Fibroblast of villous mesenchyme (primary cell): ENCODE data around the gene LOXHD1. TPM values are rescaled to one million over a fixed set of nuclear protein-coding genes. Genes with fewer than 3 reads are reported as not detected.

ENCODE experiments used
- DNase-seq: peaks from one replicate; pipeline ENCODE4 v3.0.0-alpha.2; 2010; ENCODE audit warnings: low read depth
- H3K4me3 ChIP-seq: 2 replicates; pipeline ENCODE4 v1.5.1; 2011; ENCODE audit warnings: low read depth, mild to moderate bottlenecking, low read length
- total RNA-seq: library from RNA; depleted of rRNA; stranded (reverse); fragments of >200 nt; gene quantifications from 2 replicates; pipeline ENCODE4 v1.2.3, GENCODE V29; 2012
- TF ChIP-seq, protein P1 (sequence below): IDR thresholded peaks from 2 replicates; pipeline ENCODE4 v1.5.1; 2012; ENCODE audit warnings: low read depth, mild to moderate bottlenecking, low read length; ENCODE audit not compliant: insufficient read depth

LOXHD1 gene
- total RNA-seq, 1 donor: not detected

DNA sequence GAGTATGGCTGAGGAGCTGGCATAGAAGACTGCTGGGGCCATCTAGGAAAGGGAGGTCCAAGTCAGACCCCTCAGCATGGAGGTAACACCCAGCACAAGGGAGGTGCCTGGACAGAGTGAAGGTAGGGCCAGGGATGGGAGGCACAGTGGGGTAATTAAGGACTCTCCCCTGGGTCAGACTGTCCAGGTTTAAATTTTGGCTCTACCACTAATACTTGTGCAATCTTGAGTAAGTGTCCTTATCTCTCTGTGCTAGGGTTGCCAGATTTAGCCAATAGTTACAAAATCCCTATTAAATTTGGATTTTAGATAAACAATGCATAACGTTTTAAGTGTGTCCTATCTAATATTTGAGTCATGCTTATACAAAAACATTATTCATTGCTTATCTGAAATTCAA is 109.5 kb downstream of the LOXHD1 start:
- DNase-seq: no peak
- TF ChIP-seq, protein P1, sequence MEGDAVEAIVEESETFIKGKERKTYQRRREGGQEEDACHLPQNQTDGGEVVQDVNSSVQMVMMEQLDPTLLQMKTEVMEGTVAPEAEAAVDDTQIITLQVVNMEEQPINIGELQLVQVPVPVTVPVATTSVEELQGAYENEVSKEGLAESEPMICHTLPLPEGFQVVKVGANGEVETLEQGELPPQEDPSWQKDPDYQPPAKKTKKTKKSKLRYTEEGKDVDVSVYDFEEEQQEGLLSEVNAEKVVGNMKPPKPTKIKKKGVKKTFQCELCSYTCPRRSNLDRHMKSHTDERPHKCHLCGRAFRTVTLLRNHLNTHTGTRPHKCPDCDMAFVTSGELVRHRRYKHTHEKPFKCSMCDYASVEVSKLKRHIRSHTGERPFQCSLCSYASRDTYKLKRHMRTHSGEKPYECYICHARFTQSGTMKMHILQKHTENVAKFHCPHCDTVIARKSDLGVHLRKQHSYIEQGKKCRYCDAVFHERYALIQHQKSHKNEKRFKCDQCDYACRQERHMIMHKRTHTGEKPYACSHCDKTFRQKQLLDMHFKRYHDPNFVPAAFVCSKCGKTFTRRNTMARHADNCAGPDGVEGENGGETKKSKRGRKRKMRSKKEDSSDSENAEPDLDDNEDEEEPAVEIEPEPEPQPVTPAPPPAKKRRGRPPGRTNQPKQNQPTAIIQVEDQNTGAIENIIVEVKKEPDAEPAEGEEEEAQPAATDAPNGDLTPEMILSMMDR: no peak
- H3K4me3 ChIP-seq: no peak overlapping the region

GRCh38 chr18:46546111-46546640 is 110.8 kb downstream of the LOXHD1 start:
- DNase-seq: no peak
- no peak overlapping the region for H3K4me3 ChIP-seq
- TF ChIP-seq, protein P1: no peak

- DNase-seq: peak; percentile 1
- TF ChIP-seq, protein P1: no peak
- H3K4me3 ChIP-seq: no peak overlapping the region
Observed at GRCh38 chr18:46542545-46542944, 114.5 kb downstream of the LOXHD1 start.

GRCh38 chr18:46541626-46542189 is 115.3 kb downstream of the LOXHD1 start:
- TF ChIP-seq, protein P1: no peak
- no peak for DNase-seq
- H3K4me3 ChIP-seq: no peak overlapping the region

- no peak overlapping the region for H3K4me3 ChIP-seq
- no peak for DNase-seq
- TF ChIP-seq, protein P1: no peak
Observed at GRCh38 chr18:46538376-46538775, 118.6 kb downstream of the LOXHD1 start.

DNA sequence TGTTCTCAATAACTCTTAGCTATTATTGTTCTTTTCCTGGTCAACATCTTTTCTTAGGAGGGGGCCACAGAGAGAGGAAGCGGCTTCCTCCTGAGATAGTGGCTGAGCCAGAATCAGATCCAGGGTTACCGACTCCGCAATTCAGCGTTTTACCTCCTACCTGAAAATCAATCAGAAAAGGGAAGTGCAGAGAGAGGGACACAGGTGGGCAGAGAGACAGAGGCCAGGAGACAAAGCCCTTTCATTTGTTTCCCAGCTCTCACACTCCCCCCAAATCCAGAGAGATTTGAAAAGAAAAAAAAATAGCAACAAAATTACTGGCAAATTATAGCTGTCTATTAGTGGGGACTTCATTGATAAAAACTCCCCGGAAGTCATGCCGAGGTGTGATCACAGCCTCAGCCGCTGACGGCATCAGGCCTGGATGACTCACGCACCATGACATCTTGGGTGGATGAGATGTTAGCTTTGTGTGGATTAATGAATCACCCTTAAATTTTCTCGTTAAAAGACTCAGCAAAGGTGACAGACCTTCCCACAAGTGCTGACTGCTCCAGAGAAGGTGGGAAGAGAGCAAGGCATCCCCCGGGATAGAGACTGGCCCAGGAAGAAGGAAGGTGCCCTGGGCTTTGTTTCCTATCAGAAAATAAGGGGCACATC is 120.7 kb downstream of the LOXHD1 start:
- no peak overlapping the region for H3K4me3 ChIP-seq
- TF ChIP-seq, protein P1: no peak
- no peak for DNase-seq
